Lower lobe of right lung (tissue), 2 donors: ENCODE results near the gene LRRK2. TPM values are rescaled to one million over a fixed set of nuclear protein-coding genes. Genes with fewer than 3 reads are reported as not detected.

ENCODE experiments used
- ATAC-seq, 2 donors: fragments of 200-7000 bp; cut with Tn5 transposase; one replicate each; pipeline ENCODE4 v1.9.1; 2020 to 2022; ENCODE audit warnings: mild to moderate bottlenecking in 2 of 2, moderate library complexity in 2 of 2
- DNase-seq: peaks from one replicate; pipeline ENCODE4 v3.0.0-alpha.2; 2020
- H3K27ac ChIP-seq: fragments of 200-600 bp; one replicate; pipeline ENCODE4 v1.8.0; 2022
- H3K27me3 ChIP-seq: fragments of 200-600 bp; one replicate; pipeline ENCODE4 v1.8.0; 2022; ENCODE audit warnings: low read depth
- H3K36me3 ChIP-seq: fragments of 200-600 bp; one replicate; pipeline ENCODE4 v1.8.0; 2022; ENCODE audit warnings: mild to moderate bottlenecking
- H3K4me1 ChIP-seq: fragments of 200-600 bp; one replicate; pipeline ENCODE4 v1.8.0; 2022
- H3K4me3 ChIP-seq: fragments of 200-600 bp; one replicate; pipeline ENCODE4 v1.8.0; 2022; ENCODE audit warnings: mild to moderate bottlenecking
- H3K9me3 ChIP-seq: fragments of 200-600 bp; one replicate; pipeline ENCODE4 v1.8.0; 2022
- intact Hi-C: fragments of 100-400 bp; cut with DNase I; formaldehyde crosslinking; loops from one replicate; pipeline ENCODE4 v1.11.0; 2022
- total RNA-seq: library from RNA; stranded (reverse); fragmentation: NEBNext Ultra II Directional; extraction: Animal tissue kit (Norgen Biotek cat#: 25700); gene quantifications from one replicate; pipeline ENCODE4 v1.2.1, GENCODE V29; 2021
- TF ChIP-seq, protein P1 (sequence below): fragments of 200-600 bp; IDR thresholded peaks from one replicate; pipeline ENCODE4 v1.8.0; 2022; ENCODE audit warnings: antibody characterized with exemption, mild to moderate bottlenecking
- donor health status: DM: no; HTN: yes; CAD: no; lungs with severe emphysema.

The LRRK2 gene
- total RNA-seq, 1 donor from 2014 or later = 426 TPM

DNA sequence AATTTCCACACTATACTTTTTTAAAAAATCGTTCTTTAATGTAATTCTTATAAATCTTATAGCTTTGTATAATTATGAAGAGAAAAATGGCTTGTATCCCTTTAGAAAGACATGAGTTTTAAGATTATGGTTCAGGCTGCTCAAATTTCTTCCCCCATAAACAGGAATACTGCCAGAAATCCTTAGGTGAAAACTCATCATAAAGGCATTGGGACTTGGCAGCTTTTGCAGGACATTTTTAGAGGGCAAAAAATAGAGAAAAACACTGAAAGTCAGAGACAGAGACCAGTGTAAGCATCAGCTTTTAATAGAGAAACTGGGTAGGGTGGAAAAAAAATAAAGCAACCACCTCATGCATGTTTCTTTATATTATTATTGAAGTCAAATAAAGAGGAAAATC lies 29.1 kb downstream of the LRRK2 start:
- ATAC-seq (no peak), DNase-seq (no peak)
- no peak overlapping the region for H3K4me3 ChIP-seq
- no peaks in the 10 kb centered on the region for H3K9me3 ChIP-seq
- intact Hi-C loops = no loop called here
- TF ChIP-seq, protein P1, sequence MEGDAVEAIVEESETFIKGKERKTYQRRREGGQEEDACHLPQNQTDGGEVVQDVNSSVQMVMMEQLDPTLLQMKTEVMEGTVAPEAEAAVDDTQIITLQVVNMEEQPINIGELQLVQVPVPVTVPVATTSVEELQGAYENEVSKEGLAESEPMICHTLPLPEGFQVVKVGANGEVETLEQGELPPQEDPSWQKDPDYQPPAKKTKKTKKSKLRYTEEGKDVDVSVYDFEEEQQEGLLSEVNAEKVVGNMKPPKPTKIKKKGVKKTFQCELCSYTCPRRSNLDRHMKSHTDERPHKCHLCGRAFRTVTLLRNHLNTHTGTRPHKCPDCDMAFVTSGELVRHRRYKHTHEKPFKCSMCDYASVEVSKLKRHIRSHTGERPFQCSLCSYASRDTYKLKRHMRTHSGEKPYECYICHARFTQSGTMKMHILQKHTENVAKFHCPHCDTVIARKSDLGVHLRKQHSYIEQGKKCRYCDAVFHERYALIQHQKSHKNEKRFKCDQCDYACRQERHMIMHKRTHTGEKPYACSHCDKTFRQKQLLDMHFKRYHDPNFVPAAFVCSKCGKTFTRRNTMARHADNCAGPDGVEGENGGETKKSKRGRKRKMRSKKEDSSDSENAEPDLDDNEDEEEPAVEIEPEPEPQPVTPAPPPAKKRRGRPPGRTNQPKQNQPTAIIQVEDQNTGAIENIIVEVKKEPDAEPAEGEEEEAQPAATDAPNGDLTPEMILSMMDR = no peak
- peaks cover 66% of the 10 kb centered on the region for H3K36me3 ChIP-seq
- no peak overlapping the region for H3K27ac ChIP-seq
- no peaks in the 10 kb centered on the region for H3K4me1 ChIP-seq
- no peaks in the 10 kb centered on the region for H3K27me3 ChIP-seq

DNA sequence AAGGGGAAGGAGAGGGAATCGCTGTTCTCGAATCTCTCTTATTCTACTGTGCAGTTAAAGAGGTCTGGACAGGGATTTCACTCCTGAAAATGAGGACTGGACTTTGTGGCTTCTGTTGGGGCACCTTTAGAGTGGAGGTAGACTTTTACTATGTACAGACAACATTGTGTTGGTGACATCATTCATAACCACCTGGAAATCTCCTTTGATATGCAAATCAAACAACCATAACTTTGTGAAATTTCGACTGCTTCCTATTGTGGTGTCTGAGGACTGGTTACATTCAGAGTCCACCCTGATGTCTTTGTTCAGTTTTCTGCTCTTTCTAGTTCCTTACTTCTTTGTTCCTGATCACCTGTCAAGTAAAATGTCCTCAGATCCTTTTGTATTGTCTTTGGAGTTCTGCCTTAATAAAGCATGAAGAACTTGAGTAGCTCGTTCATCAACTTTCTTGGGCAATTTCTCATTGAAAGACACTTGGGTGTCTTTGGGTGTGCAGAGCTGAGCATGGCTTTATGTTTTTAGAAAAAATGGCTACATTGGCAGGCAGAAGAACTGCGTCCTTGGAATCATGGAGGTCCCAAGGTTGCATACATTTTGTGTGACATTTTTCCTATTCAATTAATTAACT lies 29.8 kb downstream of the LRRK2 start:
- no peaks in the 10 kb centered on the region for H3K9me3 ChIP-seq
- no peak for ATAC-seq
- H3K36me3 ChIP-seq = peaks cover 72% of the 10 kb centered on the region
- H3K27ac ChIP-seq = no peak overlapping the region
- no peak overlapping the region for H3K4me3 ChIP-seq
- TF ChIP-seq, protein P1 = no peak
- no peak for DNase-seq
- no peaks in the 10 kb centered on the region for H3K27me3 ChIP-seq
- intact Hi-C loops = no loop called here
- no peaks in the 10 kb centered on the region for H3K4me1 ChIP-seq

DNA sequence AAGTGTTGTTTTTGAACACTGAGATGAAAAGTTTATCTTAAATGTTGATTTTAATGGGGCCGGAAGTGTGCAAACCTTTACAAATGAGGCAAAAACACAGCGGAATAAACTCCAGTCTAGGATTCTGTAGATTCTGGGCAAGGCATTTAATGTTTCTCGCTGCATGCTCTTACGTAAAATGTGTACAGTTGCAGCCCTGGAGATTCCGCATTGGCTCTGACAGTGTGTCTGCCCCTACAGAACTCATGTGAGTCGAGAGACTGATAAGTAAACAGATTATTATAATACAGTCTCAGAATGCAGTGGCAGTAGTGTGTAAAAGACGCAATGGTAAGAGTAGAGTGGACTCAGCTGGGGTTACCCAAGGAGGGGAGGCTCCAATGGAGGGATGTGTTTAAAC lies 33.6 kb downstream of the LRRK2 start:
- DNase-seq = no peak
- ATAC-seq = no peak
- TF ChIP-seq, protein P1 = no peak
- Histone ChIP-seq H3K4me1 (no peaks in the 10 kb centered on the region), H3K9me3 (no peaks in the 10 kb centered on the region), H3K36me3 (peaks cover 48% of the 10 kb centered on the region), H3K27ac (no peak overlapping the region), H3K27me3 (no peaks in the 10 kb centered on the region), H3K4me3 (no peak overlapping the region)
- intact Hi-C loops = no loop called here

DNA sequence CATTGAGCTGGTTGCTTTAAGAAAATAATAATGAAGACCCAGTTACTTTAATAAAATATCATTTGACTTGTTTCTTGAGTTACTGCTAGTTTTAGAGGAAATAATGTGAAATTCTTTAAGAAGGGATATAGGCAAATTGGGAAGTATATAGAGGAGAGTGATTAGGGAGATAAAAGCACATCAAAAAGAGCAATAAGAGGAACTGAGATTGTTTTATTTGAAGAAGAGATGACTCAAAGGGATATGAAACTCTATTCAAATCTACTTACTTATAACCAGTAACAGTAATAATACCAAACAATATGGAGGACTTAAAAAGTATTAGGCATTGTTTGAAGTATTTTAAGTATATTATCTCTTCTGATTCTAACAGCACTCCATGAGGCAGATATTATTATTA lies 37.1 kb downstream of the LRRK2 start:
- ATAC-seq (no peak), DNase-seq (no peak)
- intact Hi-C loops = no loop called here
- TF ChIP-seq, protein P1 = no peak
- Histone ChIP-seq H3K27me3 (no peaks in the 10 kb centered on the region), H3K4me3 (no peak overlapping the region), H3K4me1 (no peaks in the 10 kb centered on the region), H3K36me3 (peaks cover 43% of the 10 kb centered on the region), H3K27ac (no peak overlapping the region), H3K9me3 (no peaks in the 10 kb centered on the region)

DNA sequence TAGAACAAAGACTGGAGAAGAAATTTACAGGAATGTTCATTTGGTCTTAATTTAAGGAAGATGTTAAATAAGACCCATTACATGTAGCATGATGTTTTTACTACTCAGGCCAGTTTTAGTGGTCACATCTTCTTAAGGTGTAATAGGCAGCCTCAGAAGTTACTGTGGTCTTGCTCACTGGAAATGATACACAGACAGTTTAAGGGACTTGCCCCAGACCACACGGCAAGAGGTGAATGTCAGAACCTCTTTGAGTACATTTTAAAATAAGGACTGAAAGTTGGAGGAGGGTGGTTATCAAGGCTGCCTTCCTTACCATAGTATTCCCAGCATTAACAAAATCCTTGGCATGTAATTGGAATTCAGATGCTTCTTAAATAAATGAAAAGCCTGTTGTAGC lies 37.9 kb downstream of the LRRK2 start:
- intact Hi-C loops = no loop called here
- Histone ChIP-seq H3K9me3 (no peaks in the 10 kb centered on the region), H3K27me3 (no peaks in the 10 kb centered on the region), H3K4me3 (no peak overlapping the region), H3K27ac (no peak overlapping the region), H3K36me3 (peaks cover 37% of the 10 kb centered on the region), H3K4me1 (no peaks in the 10 kb centered on the region)
- DNase-seq = no peak
- TF ChIP-seq, protein P1 = no peak
- ATAC-seq = no peak
